OCI-LY7 (cell line): ENCODE data around the gene SAC3D1. TPM values are rescaled to one million over a fixed set of nuclear protein-coding genes. Genes with fewer than 3 reads are reported as not detected.

Source experiments
- BruUV-seq: library from RNA; stranded (reverse); fragments of 400-500 nt; replicated peaks from 2 replicates; lab custom pipeline; 2021; lab: Mats Ljungman, UMichigan
- CTCF ChIA-PET: fragments of 300-600 bp; sonication (Branson Sonifier 250); formaldehyde crosslinking; loops from one replicate; lab custom pipeline; 2022; ENCODE audit warnings: antibody characterized with exemption; ENCODE audit not compliant: unreplicated experiment; lab: Charles Lee
- POLR2A ChIA-PET: fragments of 300-600 bp; sonication (Branson Sonifier 250); formaldehyde crosslinking; loops from one replicate; lab custom pipeline; 2022; ENCODE audit warnings: antibody characterized with exemption; lab: Charles Lee
- DNase-seq: peaks from one replicate; pipeline ENCODE4 v3.0.0-alpha.2; 2015; ENCODE audit warnings: low spot score
- H2AFZ ChIP-seq: fragments of 200-600 bp; sonication (generic), shearing (Covaris generic); 2 replicates; pipeline ENCODE4 v1.6.1; 2014; ENCODE audit warnings: mild to moderate bottlenecking, antibody characterized with exemption, low read length, moderate library complexity
- H3K27ac ChIP-seq: fragments of 200-600 bp; sonication (generic); 2 replicates; pipeline ENCODE4 v1.5.1; 2014; ENCODE audit warnings: mixed run types, low read depth, mild to moderate bottlenecking, moderate library complexity, low read length, inconsistent platforms; ENCODE audit not compliant: poor library complexity, severe bottlenecking
- H3K36me3 ChIP-seq: fragments of 200-600 bp; sonication (generic); 2 replicates; pipeline ENCODE4 v1.6.1; 2014; ENCODE audit warnings: mild to moderate bottlenecking, antibody characterized with exemption, low read length, moderate library complexity, mixed read lengths; ENCODE audit not compliant: insufficient read depth
- H3K4me1 ChIP-seq: fragments of 200-600 bp; sonication (generic); 2 replicates; pipeline ENCODE4 v1.5.1; 2014; ENCODE audit warnings: mild to moderate bottlenecking, low read length; ENCODE audit not compliant: insufficient read depth, poor library complexity, severe bottlenecking
- H3K4me2 ChIP-seq: fragments of 200-600 bp; sonication (generic); 2 replicates; pipeline ENCODE4 v1.6.1; 2014; ENCODE audit warnings: mild to moderate bottlenecking, low read length
- H3K4me3 ChIP-seq: fragments of 200-600 bp; sonication (generic); 2 replicates; pipeline ENCODE4 v1.5.1; 2014; ENCODE audit warnings: mild to moderate bottlenecking, low read depth, low read length; ENCODE audit not compliant: poor library complexity, severe bottlenecking
- H3K79me2 ChIP-seq: fragments of 200-600 bp; sonication (generic); 2 replicates; pipeline ENCODE4 v1.6.1; 2016; ENCODE audit warnings: low read depth, mild to moderate bottlenecking, low read length, moderate library complexity, mixed read lengths; ENCODE audit not compliant: insufficient read depth
- H3K9me2 ChIP-seq: fragments of 200-600 bp; sonication (generic); 2 replicates; pipeline ENCODE4 v1.6.1; 2016; ENCODE audit warnings: mild to moderate bottlenecking, low read length, mixed read lengths; ENCODE audit not compliant: insufficient read depth
- H3K9me3 ChIP-seq: fragments of 200-600 bp; sonication (generic); 2 replicates; pipeline ENCODE4 v1.6.1; 2014; ENCODE audit warnings: mild to moderate bottlenecking, mixed run types, low read length, mixed read lengths
- H4K20me1 ChIP-seq: fragments of 200-600 bp; sonication (generic); 2 replicates; pipeline ENCODE4 v1.6.1; 2014; ENCODE audit warnings: mild to moderate bottlenecking, antibody characterized with exemption, low read length, moderate library complexity, mixed read lengths; ENCODE audit not compliant: insufficient read depth
- CTCF ChIP-seq: fragments of 200-600 bp; sonication (generic); conservative IDR thresholded peaks from 2 replicates; pipeline ENCODE4 v1.5.1; 2014; ENCODE audit warnings: mild to moderate bottlenecking, antibody characterized with exemption, low read length, moderate library complexity, mixed read lengths
- EZH2phosphoT487 ChIP-seq: fragments of 200-600 bp; sonication (generic); IDR thresholded peaks from 2 replicates; pipeline ENCODE4 v1.6.1; 2018; ENCODE audit warnings: low read depth, borderline replicate concordance, mild to moderate bottlenecking, mixed run types, antibody characterized with exemption, low read length, moderate library complexity, mixed read lengths
- intact Hi-C: fragments of 100-400 bp; cut with micrococcal nuclease; formaldehyde crosslinking; loops from one replicate; pipeline ENCODE4 v1.10.0; 2022; ENCODE audit not compliant: unreplicated experiment
- total RNA-seq, 2 experiments: library from RNA; depleted of rRNA in 1 of 2; stranded (reverse); fragments of >200 nt in 1 of 2; shearing (Covaris generic) in 1 of 2; gene quantifications; 2 replicates each; pipeline ENCODE4 v1.2.3, GENCODE V29; 2014 to 2022

Gene SAC3D1
- total RNA-seq, 2 experiments from 2014 or later: 28.2 to 32.5 TPM

DNA sequence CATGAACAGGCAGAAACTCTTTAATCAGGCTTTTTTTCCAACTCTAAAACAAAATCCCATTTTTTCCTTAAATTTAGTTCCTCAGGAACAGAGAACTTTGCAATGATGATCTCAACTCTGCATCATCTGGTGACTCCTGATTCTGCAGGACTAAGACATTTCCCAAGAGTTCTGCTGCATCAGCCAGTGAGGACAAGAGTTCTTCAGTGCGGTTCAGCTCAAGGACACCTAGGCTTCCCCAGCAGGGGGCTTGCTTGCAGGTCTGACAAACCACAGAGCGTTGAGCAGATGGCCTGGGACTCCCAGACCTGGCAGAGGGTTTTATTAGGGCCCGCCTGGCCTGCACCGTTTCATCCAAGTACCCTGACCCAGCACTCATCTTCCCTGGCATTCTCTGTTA lies 36.4 kb downstream of the SAC3D1 start:
- peak; percentile 34 for DNase-seq
- H4K20me1 ChIP-seq: peaks cover 5% of the 10 kb centered on the region; the same call in 1 of the 2 replicates
- H3K4me2 ChIP-seq: peak overlapping the region; percentile 68; the same call in 1 of the 2 replicates
- H3K36me3 ChIP-seq: peaks cover 78% of the 10 kb centered on the region
- H3K9me3 ChIP-seq: no peaks in the 10 kb centered on the region
- no peak overlapping the region for H3K4me3 ChIP-seq
- peaks cover 49% of the 10 kb centered on the region for H3K4me1 ChIP-seq
- H2AFZ ChIP-seq: no peak overlapping the region
- ChIA-PET CTCF (no interaction called here), POLR2A (no interaction called here)
- TF ChIP-seq CTCF (no peak), EZH2phosphoT487 (no peak)
- peaks cover 51% of the 10 kb centered on the region for H3K79me2 ChIP-seq
- no peak overlapping the region for H3K27ac ChIP-seq
- intact Hi-C loops: no loop called here
- no peaks in the 10 kb centered on the region for H3K9me2 ChIP-seq
- TSS peak; percentile 25 for BruUV-seq

DNA sequence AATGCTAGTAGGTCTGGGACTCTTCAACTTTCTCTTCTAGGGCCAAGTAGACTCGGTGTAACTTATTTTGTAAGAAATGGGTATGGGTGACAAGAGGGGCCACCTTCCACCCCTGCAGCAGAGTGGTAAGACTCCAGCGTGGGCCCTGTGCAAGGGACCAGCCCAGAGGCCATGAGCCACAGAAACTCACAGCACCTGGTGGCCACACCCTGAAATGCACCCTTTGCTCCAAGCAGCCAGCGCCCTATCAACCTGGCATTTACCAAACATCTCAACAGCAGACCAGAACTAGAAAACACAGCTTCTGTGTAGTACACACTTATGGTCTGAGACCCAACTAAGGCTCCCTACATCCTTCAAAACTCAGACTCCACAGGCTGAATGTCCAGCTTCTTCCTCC lies 37.1 kb downstream of the SAC3D1 start:
- Histone ChIP-seq H3K4me3 (peak overlapping the region; percentile 38), H3K4me2 (peak overlapping the region; percentile 68), H3K36me3 (peaks cover 85% of the 10 kb centered on the region), H3K4me1 (peaks cover 51% of the 10 kb centered on the region), H3K27ac (peak overlapping the region; percentile 60), H3K9me2 (no peaks in the 10 kb centered on the region), H4K20me1 (peaks cover 11% of the 10 kb centered on the region), H3K9me3 (no peaks in the 10 kb centered on the region), H3K79me2 (peaks cover 58% of the 10 kb centered on the region), H2AFZ (no peak overlapping the region)
- DNase-seq: peak; percentile 71
- no TSS peak for BruUV-seq
- intact Hi-C loops: no loop called here
- TF ChIP-seq EZH2phosphoT487 (no peak), CTCF (peak; percentile 81)
- POLR2A ChIA-PET: no interaction called here
- CTCF ChIA-PET: interaction anchor here (1.0 kb wide), 1 partner anchor 65 kb away, joined by 4 read pairs; no protein-coding TSS in a partner anchor

GRCh38 chr11:65078786-65079342 lies 37.9 kb downstream of the SAC3D1 start:
- H4K20me1 ChIP-seq: peaks cover 12% of the 10 kb centered on the region
- intact Hi-C loops: no loop called here
- H2AFZ ChIP-seq: no peak overlapping the region
- ChIA-PET CTCF (interaction anchor here (1.0 kb wide), 1 partner anchor 66 kb away, joined by 4 read pairs; no protein-coding TSS in a partner anchor), POLR2A (no interaction called here)
- peak overlapping the region; percentile 38 for H3K4me3 ChIP-seq
- H3K79me2 ChIP-seq: peaks cover 65% of the 10 kb centered on the region
- H3K9me2 ChIP-seq: no peaks in the 10 kb centered on the region
- H3K27ac ChIP-seq: peak overlapping the region; percentile 60
- no peak for DNase-seq
- H3K4me1 ChIP-seq: peaks cover 51% of the 10 kb centered on the region
- no peaks in the 10 kb centered on the region for H3K9me3 ChIP-seq
- BruUV-seq: no TSS peak
- TF ChIP-seq CTCF: no peak
- no peak for TF ChIP-seq EZH2phosphoT487
- H3K36me3 ChIP-seq: peaks cover 89% of the 10 kb centered on the region
- peak overlapping the region; percentile 68 for H3K4me2 ChIP-seq
